Measurements from ENCODE around the gene CLPTM1.
"Not testable (repeated sequence)": the region's sequence is repeated elsewhere in the genome, so short reads cannot be mapped to it uniquely, and the experiment has no call there.

CLPTM1 gene

DNA sequence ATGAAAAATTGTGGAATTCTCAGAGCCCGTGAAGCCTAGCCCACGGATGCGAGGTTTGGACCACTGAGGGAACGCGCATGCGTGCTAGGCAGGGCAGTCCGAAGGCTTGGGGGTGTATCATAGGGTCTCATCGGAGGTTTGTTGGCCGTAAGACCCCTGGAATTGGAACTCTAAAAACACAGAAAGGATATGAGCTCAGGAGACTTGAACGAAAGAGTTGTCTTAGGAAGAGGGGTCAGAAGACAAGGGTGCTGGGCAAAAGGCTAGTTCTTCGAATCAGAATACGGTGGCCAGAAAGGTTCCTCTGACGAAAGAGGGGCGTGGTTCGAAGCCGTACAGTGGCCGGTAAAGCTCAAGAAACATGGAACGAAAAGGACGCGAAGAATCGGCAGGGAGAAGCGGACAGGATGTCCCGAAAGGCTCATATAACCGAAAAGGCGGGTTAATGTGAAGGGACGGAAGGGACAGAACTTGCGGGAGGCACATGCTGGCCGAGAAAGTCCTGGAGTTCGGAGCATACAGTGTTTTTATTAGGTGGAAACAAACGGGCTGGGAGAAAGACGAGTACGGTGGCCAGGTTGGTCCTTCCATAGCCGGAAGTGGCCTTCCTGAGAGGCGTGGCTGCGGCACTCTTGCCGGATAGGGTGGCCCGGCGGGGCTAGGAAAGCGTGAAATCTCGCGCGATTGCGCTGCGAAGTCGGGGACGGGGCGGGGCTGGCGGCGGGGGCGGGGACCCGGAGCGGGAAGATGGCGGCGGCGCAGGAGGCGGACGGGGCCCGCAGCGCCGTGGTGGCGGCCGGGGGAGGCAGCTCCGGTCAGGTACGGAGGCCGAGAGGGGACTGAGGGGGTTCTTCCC is at the start of gene CLPTM1:
TSS of gene CLPTM1 (plus strand) at position 732 of the 856 bp plus-strand sequence. CDS start at position 748, 16 bp downstream.
- DNase-seq (ENCODE audit: low read depth in 4 of 4, low spot score in 1 of 4) = peak; percentile 93 to 97 (median 94)

DNA sequence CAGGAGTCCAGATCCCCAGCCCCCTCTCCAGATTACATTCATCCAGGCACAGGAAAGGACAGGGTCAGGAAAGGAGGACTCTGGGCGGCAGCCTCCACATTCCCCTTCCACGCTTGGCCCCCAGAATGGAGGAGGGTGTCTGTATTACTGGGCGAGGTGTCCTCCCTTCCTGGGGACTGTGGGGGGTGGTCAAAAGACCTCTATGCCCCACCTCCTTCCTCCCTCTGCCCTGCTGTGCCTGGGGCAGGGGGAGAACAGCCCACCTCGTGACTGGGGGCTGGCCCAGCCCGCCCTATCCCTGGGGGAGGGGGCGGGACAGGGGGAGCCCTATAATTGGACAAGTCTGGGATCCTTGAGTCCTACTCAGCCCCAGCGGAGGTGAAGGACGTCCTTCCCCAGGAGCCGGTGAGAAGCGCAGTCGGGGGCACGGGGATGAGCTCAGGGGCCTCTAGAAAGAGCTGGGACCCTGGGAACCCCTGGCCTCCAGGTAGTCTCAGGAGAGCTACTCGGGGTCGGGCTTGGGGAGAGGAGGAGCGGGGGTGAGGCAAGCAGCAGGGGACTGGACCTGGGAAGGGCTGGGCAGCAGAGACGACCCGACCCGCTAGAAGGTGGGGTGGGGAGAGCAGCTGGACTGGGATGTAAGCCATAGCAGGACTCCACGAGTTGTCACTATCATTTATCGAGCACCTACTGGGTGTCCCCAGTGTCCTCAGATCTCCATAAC is 49.6 kb upstream of the CLPTM1 start, which contains the start of gene APOE:
TSS of gene APOE (plus strand) at position 360 of the 724 bp plus-strand sequence. CDS start 829 bp downstream, outside the sequence.
- no peak for DNase-seq (ENCODE audit: low read depth in 4 of 4, low spot score in 1 of 4)

DNA sequence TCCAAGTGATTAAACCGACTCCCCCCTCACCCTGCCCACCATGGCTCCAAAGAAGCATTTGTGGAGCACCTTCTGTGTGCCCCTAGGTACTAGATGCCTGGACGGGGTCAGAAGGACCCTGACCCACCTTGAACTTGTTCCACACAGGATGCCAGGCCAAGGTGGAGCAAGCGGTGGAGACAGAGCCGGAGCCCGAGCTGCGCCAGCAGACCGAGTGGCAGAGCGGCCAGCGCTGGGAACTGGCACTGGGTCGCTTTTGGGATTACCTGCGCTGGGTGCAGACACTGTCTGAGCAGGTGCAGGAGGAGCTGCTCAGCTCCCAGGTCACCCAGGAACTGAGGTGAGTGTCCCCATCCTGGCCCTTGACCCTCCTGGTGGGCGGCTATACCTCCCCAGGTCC is 47.6 kb upstream of the CLPTM1 start:
- no peak for DNase-seq (ENCODE audit: low read depth in 4 of 4, low spot score in 1 of 4)

DNA sequence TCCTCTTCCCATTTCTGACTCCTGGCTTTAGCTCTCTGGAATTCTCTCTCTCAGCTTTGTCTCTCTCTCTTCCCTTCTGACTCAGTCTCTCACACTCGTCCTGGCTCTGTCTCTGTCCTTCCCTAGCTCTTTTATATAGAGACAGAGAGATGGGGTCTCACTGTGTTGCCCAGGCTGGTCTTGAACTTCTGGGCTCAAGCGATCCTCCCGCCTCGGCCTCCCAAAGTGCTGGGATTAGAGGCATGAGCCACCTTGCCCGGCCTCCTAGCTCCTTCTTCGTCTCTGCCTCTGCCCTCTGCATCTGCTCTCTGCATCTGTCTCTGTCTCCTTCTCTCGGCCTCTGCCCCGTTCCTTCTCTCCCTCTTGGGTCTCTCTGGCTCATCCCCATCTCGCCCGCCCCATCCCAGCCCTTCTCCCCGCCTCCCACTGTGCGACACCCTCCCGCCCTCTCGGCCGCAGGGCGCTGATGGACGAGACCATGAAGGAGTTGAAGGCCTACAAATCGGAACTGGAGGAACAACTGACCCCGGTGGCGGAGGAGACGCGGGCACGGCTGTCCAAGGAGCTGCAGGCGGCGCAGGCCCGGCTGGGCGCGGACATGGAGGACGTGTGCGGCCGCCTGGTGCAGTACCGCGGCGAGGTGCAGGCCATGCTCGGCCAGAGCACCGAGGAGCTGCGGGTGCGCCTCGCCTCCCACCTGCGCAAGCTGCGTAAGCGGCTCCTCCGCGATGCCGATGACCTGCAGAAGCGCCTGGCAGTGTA is 46.9 kb upstream of the CLPTM1 start:
- no peak for DNase-seq (ENCODE audit: low read depth in 4 of 4, low spot score in 1 of 4)

DNA sequence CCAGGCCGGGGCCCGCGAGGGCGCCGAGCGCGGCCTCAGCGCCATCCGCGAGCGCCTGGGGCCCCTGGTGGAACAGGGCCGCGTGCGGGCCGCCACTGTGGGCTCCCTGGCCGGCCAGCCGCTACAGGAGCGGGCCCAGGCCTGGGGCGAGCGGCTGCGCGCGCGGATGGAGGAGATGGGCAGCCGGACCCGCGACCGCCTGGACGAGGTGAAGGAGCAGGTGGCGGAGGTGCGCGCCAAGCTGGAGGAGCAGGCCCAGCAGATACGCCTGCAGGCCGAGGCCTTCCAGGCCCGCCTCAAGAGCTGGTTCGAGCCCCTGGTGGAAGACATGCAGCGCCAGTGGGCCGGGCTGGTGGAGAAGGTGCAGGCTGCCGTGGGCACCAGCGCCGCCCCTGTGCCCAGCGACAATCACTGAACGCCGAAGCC is 46.3 kb upstream of the CLPTM1 start:
- no peak for DNase-seq (ENCODE audit: low read depth in 4 of 4, low spot score in 1 of 4)

DNA sequence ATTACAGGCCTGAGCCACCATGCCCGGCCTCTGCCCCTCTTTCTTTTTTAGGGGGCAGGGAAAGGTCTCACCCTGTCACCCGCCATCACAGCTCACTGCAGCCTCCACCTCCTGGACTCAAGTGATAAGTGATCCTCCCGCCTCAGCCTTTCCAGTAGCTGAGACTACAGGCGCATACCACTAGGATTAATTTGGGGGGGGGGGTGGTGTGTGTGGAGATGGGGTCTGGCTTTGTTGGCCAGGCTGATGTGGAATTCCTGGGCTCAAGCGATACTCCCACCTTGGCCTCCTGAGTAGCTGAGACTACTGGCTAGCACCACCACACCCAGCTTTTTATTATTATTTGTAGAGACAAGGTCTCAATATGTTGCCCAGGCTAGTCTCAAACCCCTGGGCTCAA is 45.4 kb upstream of the CLPTM1 start:
- DNase-seq (ENCODE audit: low read depth in 4 of 4, low spot score in 1 of 4) = no peak

- not testable (repeated sequence) for DNase-seq (ENCODE audit: low read depth in 4 of 4, low spot score in 1 of 4)
Observed at GRCh38 chr19:44911896-44912295, 43.3 kb upstream of the CLPTM1 start.

GRCh38 chr19:44912854-44913253 is 42.3 kb upstream of the CLPTM1 start:
- no peak for DNase-seq (ENCODE audit: low read depth in 4 of 4, low spot score in 1 of 4)

DNA sequence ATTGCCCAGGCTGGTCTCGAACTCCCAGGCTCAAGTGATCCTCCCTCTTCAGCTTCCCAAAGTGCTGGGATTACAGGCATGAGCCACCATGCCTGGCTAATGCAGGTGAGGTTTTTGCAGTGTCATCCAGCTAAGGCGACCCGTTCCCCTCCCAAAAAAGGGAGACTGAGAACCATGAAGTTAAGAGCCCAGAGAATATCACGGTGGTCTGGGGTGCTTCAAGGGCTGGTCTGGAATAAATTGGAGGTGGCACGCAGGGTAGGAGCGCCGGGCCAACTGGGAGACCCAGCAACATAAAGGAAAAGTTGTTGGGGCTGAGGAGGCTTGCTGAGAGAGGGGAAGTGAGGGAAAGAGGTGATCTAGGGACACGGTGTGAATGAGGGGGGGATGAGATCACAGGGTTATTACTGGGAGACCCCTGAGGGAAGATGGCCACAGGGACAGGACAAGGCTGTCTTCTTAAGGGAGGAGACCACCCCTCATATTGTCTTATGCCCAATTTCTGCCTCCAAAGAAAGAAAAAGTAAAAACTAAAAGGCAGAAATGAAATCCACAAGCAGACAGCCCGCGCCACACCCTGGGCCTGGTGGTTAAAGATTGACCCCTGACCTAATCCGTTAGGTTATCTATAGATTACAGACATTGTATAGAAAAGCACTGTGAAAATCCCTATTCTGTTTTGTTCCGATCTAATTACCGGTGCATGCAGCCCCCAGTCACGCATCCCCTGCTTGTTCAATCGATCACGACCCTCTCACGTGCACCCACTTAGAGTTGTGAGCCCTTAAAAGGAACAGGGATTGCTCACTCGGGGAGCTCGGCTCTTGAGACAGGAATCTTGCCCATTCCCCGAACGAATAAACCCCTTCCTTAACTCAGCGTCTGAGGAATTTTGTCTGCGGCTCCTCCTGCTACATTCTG is 41.4 kb upstream of the CLPTM1 start:
- DNase-seq (ENCODE audit: low read depth in 4 of 4, low spot score in 1 of 4) = not testable (repeated sequence)

DNA sequence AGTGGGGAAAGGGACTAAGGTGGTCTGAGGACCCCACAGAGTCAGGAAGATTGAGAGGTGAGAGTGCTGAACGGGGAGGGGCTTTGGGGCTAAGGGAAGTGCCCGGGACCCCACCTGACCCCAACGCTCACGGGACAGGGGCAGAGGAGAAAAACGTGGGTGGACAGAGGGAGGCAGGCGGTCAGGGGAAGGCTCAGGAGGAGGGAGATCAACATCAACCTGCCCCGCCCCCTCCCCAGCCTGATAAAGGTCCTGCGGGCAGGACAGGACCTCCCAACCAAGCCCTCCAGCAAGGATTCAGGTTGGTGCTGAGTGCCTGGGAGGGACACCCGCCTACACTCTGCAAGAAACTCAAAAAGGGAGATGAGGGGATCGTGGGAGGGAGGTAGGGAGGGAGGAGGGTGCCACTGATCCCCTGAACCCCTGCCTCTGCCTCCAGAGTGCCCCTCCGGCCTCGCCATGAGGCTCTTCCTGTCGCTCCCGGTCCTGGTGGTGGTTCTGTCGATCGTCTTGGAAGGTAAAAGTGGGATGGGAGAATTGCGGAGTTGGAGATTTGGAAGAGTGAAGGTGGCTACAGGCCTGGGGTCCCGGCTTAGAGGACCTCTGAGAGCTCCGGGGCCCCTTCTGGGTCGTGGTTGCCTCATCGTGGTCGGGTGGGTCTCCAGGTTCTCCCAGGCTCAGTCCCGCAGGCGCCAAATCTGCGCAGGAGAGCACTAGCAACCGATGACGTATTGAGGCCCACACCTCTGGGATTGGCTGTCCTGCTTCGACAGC is 40.6 kb upstream of the CLPTM1 start, which contains the start of gene APOC1:
TSS of gene APOC1 (plus strand) at position 176 of the 774 bp plus-strand sequence. CDS start at position 460, 284 bp downstream.
- peak; percentile 41 to 75 (median 56) for DNase-seq (ENCODE audit: low read depth in 4 of 4, low spot score in 1 of 4)

GRCh38 chr19:44924243-44924725 is 30.9 kb upstream of the CLPTM1 start:
- no peak for DNase-seq (ENCODE audit: low read depth in 4 of 4, low spot score in 1 of 4)

GRCh38 chr19:44925114-44925891 is 29.9 kb upstream of the CLPTM1 start:
- no peak for DNase-seq (ENCODE audit: low read depth in 4 of 4, low spot score in 1 of 4)

DNA sequence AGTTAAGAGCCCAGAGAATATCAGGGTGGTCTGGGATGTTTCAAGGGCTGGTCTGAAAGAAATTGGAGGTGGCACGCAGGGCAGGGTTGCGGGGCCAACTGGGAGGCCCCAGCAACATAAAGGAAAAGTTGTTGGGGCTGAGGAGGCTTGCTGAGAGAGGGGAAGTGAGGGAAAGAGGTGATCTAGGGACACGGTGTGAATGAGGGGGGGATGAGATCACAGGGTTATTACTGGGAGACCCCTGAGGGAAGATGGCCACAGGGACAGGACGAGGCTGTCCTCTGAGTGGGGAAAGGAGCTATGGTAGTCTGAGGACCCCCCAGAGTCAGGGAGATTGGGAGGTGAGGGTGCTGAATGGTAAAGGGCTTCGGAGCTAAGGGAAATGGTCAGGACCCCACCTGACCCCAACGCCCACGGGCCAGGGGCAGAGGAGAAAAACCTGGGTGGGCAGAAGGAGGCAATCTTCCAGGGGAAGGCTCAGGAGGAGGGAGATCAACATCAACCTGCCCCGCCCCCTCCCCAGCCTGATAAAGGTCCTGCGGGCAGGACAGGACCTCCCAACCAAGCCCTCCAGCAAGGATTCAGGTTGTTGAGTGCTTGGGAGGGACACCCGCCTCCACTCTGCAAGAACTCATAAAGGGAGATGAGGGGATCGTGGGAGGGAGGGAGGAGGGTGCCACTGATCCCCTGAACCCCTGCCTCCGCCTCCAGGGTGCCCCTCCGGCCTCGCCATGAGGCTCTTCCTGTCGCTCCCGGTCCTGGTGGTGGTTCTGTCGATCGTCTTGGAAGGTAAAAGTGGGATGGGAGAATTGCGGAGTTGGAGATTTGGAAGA is 28.7 kb upstream of the CLPTM1 start:
- not testable (repeated sequence) for DNase-seq (ENCODE audit: low read depth in 4 of 4, low spot score in 1 of 4)

DNA sequence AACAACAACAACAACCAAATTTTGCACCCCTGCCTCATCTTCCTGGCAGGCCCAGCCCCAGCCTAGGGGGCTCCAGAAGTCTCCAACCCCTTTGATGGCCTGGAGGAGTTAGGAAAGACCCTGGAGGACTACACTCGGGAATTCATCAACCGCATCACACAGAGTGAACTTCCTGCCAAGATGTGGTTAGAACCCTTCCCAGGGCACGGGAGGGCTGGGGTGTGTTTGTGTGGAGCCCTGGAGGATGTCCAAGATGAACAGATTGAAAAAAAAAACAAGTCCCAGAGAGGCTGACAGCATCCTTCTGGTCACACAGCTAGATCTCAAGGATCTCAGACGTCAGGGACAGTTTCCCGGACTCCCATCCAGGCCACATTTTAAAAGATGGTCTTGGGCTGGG is 27.4 kb upstream of the CLPTM1 start:
- no peak for DNase-seq (ENCODE audit: low read depth in 4 of 4, low spot score in 1 of 4)

DNA sequence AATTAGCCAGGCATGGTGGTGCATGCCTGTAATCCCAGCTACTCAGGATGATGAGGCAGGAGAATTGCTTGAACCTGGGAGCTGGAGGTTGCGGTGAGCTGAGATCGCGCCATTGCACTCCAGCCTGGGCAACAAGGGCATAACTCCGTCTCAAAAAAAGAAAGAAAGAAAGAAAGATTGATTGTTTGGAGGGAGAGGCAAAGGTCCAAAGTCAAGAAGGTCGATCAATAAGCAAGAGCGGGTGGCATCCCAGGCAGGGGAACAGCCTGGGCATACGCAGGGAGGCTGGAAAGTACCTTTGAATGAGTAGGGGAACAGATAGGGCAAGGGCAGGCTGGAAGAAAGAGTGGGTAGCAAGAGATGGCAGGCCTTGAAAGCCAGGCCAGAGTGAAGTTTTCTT is 25.1 kb upstream of the CLPTM1 start:
- DNase-seq (ENCODE audit: low read depth in 4 of 4, low spot score in 1 of 4) = no peak

GRCh38 chr19:44931541-44931940 is 23.6 kb upstream of the CLPTM1 start:
- DNase-seq (ENCODE audit: low read depth in 4 of 4, low spot score in 1 of 4) = no peak

DNA sequence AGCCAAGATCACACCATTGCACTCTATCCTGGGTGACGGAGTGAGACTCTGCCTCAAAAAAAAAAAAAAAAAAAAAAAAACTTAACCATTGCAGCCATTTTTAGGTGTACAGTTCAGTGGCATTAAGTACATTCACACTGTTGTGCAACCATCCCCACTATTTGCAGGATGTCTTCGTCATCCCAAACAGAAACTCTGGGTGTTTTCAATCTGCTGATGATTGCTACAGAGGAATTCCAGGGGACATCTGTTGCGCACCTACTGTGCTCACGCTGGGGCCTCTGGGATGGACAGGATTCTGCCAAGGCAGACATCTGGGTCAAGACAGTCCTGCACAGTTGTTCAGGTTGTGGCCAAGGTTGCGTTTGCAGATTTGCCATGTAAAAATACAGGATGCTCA is 15.5 kb upstream of the CLPTM1 start:
- DNase-seq (ENCODE audit: low read depth in 4 of 4, low spot score in 1 of 4) = no peak
